Activated CD4-positive, alpha-beta T cell treated with anti-CD3 and anti-CD28 coated beads, Interleukin-2, amount 50 U/mL, for 1 hour (primary cell): ENCODE results near the gene SLC44A1.

Source experiments
- DNase-seq: peaks from one replicate; pipeline ENCODE4 v3.0.0-alpha.2; 2020

Gene SLC44A1

DNA sequence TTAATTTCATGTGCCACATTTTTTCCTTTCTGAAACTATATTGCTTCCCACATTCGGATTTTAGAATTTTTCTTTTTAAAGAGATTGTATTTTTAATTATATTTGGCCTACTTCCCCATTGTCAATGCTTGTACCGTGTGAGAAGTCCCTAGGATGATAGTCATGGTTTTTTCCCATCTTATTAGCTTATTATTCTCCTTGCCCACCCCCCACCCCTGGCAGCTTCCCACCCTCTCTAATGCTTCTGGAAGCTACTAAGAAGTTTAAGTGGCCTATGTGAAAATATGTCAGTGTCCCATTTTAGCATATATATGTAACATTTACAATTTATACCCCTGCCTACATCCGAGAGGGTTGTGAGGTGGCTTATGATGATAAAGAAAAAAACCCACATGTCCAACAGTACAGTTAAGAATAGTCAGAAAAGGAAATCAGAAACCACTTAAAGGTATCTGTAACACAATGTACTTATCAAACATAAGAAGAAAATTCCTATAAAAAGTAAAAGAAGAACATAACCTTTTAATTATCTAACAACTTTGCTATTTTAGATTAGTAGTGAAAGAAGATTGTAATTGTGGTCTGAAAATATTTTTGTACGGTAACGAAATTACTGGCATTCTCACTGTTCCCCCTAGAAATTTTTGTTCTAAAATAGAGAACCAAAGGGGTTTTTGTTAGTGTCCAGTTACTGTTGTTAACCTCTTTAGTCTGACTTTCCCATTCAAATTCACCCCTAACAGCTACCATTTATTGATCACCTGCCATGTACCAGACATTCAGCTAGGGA, 62.1 kb downstream of the SLC44A1 start:
- DNase-seq: no peak

DNA sequence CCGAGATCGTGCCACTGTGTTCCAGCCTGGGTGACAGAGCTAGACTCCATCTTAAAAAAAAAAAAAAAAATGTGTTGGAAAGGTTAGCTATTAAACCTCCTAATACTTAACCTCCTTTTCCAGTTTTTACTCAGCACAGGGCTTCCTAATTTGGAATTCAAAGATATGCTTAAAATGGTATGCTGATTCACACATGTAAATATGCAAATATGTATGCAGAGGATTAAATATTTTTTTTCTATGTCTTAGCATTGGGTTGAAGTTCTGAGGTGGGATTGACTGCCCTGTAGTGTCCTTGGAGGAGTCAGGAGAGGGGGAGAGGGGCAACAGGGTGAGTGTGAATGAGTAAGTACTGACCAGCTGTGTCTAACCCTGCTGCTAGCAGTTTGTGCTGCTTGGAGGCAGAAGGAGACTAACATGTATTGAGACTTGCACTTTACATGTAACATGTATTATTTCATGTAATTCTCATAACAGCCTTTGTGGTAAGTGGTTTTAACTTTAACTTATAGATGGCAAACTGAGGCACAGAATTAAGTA, 63.2 kb downstream of the SLC44A1 start:
- DNase-seq: no peak

GRCh38 chr9:105308461-105309341, 64.2 kb downstream of the SLC44A1 start:
- no peak for DNase-seq

DNA sequence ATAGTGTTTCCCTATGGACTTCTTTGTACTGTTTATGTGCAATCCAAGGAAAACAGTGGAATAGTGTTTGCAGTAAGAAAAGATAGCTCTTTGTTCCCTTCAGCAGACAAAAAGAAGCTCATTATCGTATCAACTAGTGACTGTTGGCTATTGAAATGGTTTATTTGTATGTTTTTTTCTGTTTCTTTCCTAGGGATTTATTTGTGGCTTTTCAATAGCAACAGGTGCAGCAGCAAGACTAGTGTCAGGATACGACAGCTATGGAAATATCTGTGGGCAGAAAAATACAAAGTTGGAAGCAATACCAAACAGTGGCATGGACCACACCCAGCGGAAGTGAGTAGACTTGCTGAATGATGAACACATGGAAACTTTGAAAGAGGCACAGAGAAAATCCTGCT, 65.1 kb downstream of the SLC44A1 start:
- no peak for DNase-seq

DNA sequence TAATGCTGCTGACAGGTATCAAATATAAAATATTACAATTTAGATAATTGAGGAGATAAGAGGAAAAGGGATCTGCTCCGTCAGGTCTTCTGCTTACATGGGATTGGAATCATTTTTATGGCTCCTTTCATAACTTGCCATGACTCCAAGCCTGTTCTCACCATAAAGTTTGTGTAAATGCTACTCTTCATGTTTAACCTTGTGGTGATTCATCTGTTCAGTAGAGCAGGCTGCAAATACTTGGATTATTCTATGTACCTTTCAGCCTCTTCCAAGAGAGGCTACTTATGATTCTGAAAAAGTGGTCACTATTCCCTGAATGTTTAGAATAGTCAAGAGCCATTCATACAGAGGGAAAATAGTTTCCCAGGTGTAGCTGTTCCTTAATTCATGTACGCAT, 66.9 kb downstream of the SLC44A1 start:
- DNase-seq: no peak

DNA sequence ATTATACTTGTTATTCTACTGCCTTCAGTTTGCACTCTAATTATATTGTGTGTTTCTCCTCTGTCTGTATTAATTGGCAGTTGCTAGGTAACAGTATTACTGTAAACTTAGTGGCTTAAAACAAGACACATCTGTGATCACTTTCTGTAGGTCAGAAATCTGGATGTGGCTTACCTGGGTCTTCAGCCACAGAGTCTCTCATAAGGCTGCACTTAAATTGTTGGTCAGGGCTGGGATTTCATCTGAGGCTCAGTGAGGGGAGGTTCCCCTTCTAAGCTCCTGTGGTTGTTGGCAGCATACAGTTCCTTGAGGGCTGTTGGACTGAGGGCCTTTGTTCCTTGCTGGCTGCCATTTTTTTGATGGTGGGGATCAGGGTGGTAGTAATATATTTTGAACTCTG, 68.8 kb downstream of the SLC44A1 start:
- no peak for DNase-seq

GRCh38 chr9:105316703-105317102, 72.3 kb downstream of the SLC44A1 start:
- DNase-seq: no peak

- no peak for DNase-seq
These were observed 74.3 kb downstream of the SLC44A1 start for GRCh38 chr9:105318729-105319191.

GRCh38 chr9:105319202-105319813, 74.9 kb downstream of the SLC44A1 start:
- no peak for DNase-seq

GRCh38 chr9:105320568-105320967, 76.1 kb downstream of the SLC44A1 start:
- DNase-seq: no peak

- DNase-seq: no peak
These were observed 83.8 kb downstream of the SLC44A1 start for GRCh38 chr9:105328296-105328695.

- DNase-seq: no peak
These were observed 84.6 kb downstream of the SLC44A1 start for GRCh38 chr9:105328872-105329718.

- no peak for DNase-seq
These were observed 85.2 kb downstream of the SLC44A1 start for GRCh38 chr9:105329719-105330062.

DNA sequence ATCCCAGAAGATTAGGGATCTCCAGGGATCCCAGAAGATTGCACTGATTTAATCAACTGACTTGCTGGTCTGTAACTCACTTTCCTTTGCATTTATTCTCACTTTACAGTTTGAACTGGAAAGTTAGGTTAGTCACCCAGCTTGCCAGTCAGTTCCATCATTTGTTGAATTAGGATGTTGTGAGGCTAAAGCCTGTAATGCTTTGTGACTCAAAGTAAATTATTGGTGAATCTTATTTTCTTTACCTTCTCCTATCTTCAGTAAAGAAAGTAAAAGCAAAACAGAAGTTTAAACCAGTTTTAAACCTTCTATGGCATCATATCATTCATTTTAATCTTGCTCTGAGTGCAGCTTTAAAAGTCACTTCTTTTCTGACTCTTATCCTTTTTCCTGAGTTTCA, 85.8 kb downstream of the SLC44A1 start:
- DNase-seq: no peak

DNA sequence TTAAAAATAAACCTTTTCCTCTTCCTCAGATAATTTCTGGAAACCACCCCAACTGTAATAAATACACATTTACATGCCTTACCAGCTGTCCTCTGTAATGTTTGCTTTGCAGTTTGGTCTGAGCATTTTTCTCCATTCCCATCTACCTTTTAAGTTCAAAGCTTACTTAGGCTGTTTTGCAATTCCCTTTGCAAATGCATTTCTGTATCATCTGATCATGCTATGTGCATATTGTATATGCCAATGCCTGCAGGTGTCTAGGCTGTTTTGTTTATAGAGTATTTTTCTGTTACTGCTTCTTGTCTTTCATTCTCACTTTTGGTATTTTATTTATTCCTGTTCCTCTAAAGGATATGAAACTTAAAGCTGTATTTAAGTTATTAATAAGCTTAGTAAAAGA, 86.3 kb downstream of the SLC44A1 start:
- no peak for DNase-seq

DNA sequence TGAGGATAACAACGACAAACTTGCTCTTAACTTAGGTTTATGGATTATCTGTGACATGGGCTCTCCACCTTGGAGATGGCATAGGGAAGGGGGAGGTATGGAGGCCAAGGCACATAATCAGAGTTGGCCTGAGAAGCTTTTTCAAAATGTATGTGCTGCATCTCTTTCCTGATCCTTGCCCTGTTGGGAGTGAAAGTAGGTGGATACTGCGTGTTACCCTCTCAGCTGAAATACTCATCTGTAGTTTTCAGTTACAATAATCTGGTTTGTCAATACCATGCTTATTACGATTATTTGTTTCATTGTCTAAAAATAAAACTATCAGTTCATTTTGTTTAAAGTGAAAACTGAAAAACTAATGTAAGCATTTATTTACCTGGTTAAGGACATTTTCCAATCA, 86.7 kb downstream of the SLC44A1 start:
- no peak for DNase-seq

DNA sequence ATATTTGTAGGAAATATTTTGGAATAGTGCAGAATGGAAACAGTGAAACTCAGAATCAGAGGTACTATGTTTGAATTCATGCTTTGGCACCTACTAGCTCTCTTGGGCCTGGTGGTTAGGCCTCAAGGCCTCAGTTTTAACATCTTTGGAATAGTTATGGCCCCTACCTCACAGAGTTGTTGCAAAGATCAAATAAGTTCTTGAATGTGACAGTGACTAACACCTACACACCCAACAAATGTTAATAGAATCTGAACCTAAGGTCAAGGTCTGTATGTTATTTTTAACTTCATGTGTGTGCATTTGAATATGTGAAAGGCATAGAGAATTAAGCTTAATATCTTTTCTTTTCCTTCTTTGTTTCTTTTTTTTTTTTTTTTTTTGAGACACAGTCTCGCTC, 87.3 kb downstream of the SLC44A1 start:
- no peak for DNase-seq

DNA sequence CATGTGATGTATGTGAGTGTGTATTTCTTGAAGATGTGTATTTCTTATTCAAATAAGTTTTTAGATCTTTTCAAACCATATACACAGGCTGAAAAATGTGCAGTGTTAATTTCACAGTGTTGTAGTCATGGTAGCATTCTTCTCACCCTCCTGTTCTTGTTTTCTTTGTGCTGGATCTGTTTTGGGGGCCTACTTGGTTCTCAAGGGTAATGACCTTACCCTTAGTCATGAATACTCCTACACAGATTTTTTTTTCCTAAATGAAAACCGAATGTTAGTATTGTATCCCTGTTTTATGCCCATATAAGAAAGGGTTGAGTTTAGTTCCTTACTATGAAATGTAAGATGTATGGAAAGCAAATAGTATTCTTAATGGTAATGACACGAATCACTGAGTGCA, 88.0 kb downstream of the SLC44A1 start:
- DNase-seq: no peak

- no peak for DNase-seq
These were observed 88.6 kb downstream of the SLC44A1 start for GRCh38 chr9:105333076-105333475.

GRCh38 chr9:105333811-105334210, 89.4 kb downstream of the SLC44A1 start:
- DNase-seq: no peak

DNA sequence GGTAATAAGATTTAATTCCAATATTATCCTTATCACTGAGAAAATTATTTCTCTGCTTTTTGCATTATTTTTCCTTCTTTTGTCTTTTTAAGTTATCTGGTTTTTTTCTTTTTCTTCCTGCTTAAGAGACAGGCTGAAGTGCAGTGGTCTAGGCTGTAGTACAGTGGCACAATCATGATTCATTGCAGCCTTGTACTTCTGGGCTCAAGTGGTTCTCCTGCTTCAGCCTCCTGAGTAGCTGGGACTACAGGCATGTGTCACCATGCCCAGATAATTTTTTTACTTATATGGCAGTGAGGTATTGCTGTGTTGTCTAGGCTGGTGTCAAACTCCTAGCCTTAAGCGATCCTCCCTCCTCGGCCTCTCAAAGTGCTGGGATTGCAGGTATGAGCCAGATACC, 93.9 kb downstream of the SLC44A1 start:
- DNase-seq: no peak

DNA sequence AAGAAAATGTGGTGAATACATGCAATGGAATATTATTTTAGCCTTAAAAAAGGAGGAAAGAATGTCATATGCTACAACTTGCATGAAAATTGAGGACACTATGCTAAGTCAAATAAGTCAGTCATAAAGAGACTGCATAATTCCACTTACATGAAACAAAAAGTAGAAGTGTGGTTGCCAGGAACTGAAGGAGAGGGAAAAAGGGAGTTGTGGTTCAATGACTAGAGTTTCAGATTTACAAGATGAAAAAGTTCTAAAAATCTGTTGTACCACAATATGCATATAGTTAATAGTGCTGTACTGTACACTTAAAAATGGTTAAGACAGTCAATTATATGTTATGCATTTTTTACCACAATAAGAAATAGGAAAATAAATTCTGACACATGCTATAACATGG, 95.4 kb downstream of the SLC44A1 start:
- no peak for DNase-seq
